ENCODE measurements around the gene DDIAS.

- no peak for TF ChIP-seq EZH2 (IDR thresholded peaks at IDR 0.05; ENCODE audit: borderline replicate concordance, insufficient read depth, low read depth, low read length, poor library complexity, severe bottlenecking)
- TF ChIP-seq CTCF (IDR thresholded peaks at IDR 0.05), result no peak
These were observed 68.3 kb downstream of the DDIAS start for GRCh38 chr11:82969811-82970210.
